Aorta (tissue), 5 donors: Measurements from ENCODE around the gene GPX6. TPM values are rescaled to one million over a fixed set of nuclear protein-coding genes. Genes with fewer than 3 reads are reported as not detected.
"Not testable (repeated sequence)": the region's sequence is repeated elsewhere in the genome, so short reads cannot be mapped to it uniquely, and the experiment has no call there.

Experiments used
- ATAC-seq: fragments of 200-7000 bp; cut with Tn5 transposase; one replicate; pipeline ENCODE4 v1.9.1; 2022; ENCODE audit warnings: moderate library complexity; ENCODE audit not compliant: low FRiP score
- DNase-seq, 2 donors: peaks; one replicate each; pipeline ENCODE4 v3.0.0-alpha.2; 2020
- H3K27ac ChIP-seq, 2 donors: one replicate each; pipeline ENCODE4 v1.5.1; 2013; ENCODE audit warnings: low read length in 2 of 2, mild to moderate bottlenecking in 2 of 2, moderate library complexity in 2 of 2, control low read depth in 1 of 2, inconsistent platforms in 1 of 2, low read depth in 1 of 2
- H3K27me3 ChIP-seq, 2 donors: one replicate each; pipeline ENCODE4 v1.6.1; 2013; ENCODE audit warnings: control low read depth in 1 of 2, low read length in 1 of 2, mild to moderate bottlenecking in 1 of 2, moderate library complexity in 1 of 2; ENCODE audit not compliant: insufficient read depth in 2 of 2, control insufficient read depth in 1 of 2
- H3K36me3 ChIP-seq, 2 donors: one replicate each; pipeline ENCODE4 v1.6.1; 2013; ENCODE audit warnings: control low read depth in 1 of 2, low read length in 1 of 2, mild to moderate bottlenecking in 1 of 2; ENCODE audit not compliant: insufficient read depth in 2 of 2, control insufficient read depth in 1 of 2
- H3K4me1 ChIP-seq, 2 donors: one replicate each; pipeline ENCODE4 v1.6.1; 2013; ENCODE audit warnings: low read length in 2 of 2, control low read depth in 1 of 2, mild to moderate bottlenecking in 1 of 2, moderate library complexity in 1 of 2; ENCODE audit not compliant: insufficient read depth in 2 of 2, control insufficient read depth in 1 of 2
- H3K4me3 ChIP-seq, 2 donors: one replicate each; pipeline ENCODE4 v1.5.1; 2013; ENCODE audit warnings: low read length in 2 of 2, control low read depth in 1 of 2, mild to moderate bottlenecking in 1 of 2
- H3K9me3 ChIP-seq: one replicate; pipeline ENCODE4 v1.6.1; 2013; ENCODE audit warnings: mild to moderate bottlenecking, low read length; ENCODE audit not compliant: control insufficient read depth
- WGBS, 2 donors: extraction: QIAGEN DNeasy Blood & Tissue Kit; methylation state at CpG; one replicate each; pipeline ENCODE4 v1.1.7; 2013; 5-methylcytosine and 5-hydroxymethylcytosine counted together
- intact Hi-C, 2 donors: fragments of 100-400 bp; cut with DNase I; formaldehyde crosslinking; loops; one replicate each; pipeline versions ENCODE4 v1.14.2 to v1.15.0; 2022
- polyA plus RNA-seq, 2 donors: library from polyadenylated mRNA; stranded (reverse); fragments of 200-250 nt; gene quantifications; one replicate each; pipeline ENCODE4 v1.2.3, GENCODE V29; 2013
- total RNA-seq, 2 donors: library from RNA; stranded (reverse); fragmentation: NEBNext Ultra II Directional; extraction: Animal tissue kit (Norgen Biotek cat#: 25700); gene quantifications; one replicate each; pipeline ENCODE4 v1.2.1, GENCODE V29; 2021
- donor health status: healthy with polysubstance abuse.
- donor health status: Bipolar disorder and iron deficiency.
- donor health status: DM: no; HTN: no; CAD: no.
- donor health status: DM: no; HTN: no; CAD: no.
- donor health status: DM: yes; HTN: yes; CAD: no.

The GPX6 gene
- total and polyA plus RNA-seq, 4 donors, result not detected

DNA sequence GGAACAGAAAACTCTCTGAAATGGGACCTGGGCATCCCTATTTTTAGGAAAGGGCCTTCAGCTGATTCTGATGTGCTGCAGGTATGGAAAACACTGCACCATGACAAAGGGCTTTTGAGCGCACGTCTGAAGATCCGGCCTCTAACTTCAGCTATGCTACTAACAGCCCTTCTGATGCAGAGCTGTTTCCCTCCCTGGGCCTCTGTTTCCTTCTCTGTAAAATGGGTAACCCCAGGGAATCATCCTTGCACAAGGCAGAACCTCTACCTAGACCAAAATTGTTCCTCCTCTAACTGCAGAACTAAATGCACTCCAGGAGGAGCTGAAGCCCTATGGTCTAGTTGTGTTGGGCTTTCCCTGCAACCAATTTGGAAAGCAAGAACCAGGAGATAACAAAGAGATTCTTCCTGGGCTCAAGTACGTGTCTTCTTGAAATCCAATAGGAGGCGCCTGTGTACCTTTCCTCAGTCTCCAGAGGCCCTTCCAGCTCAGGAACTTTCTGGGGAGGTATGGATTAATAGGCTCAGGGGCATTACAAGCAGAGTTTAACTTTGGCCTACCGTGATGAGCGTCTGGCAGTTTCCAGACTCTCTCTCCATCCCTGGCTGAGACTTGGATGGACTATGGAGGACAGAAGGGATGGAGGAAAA is 16.0 kb upstream of the GPX6 start:
- Histone ChIP-seq H3K4me3 (no peak overlapping the region), H3K27me3 (no peaks in the 10 kb centered on the region), H3K4me1 (no peaks in the 10 kb centered on the region), H3K9me3 (peaks cover 5% of the 10 kb centered on the region), H3K27ac (no peak overlapping the region), H3K36me3 (no peaks in the 10 kb centered on the region)
- ATAC-seq (no peak), DNase-seq (no peak)
- intact Hi-C loops, result no loop called here
- 60 to 65% methylated on average over 7 of the region's 7 CpGs for WGBS, 2 donors

GRCh38 chr6:28530777-28531176 is 15.2 kb upstream of the GPX6 start:
- DNase-seq, result no peak
- no peak overlapping the region for H3K4me3 ChIP-seq
- WGBS, 2 donors, result 3% methylated on average over 1 of the region's 1 CpG
- H3K4me1 ChIP-seq, result no peaks in the 10 kb centered on the region
- no peak for ATAC-seq
- H3K9me3 ChIP-seq, result peaks cover 3% of the 10 kb centered on the region
- no peak overlapping the region for H3K27ac ChIP-seq
- intact Hi-C loops, result no loop called here
- no peaks in the 10 kb centered on the region for H3K27me3 ChIP-seq
- H3K36me3 ChIP-seq, result no peaks in the 10 kb centered on the region

DNA sequence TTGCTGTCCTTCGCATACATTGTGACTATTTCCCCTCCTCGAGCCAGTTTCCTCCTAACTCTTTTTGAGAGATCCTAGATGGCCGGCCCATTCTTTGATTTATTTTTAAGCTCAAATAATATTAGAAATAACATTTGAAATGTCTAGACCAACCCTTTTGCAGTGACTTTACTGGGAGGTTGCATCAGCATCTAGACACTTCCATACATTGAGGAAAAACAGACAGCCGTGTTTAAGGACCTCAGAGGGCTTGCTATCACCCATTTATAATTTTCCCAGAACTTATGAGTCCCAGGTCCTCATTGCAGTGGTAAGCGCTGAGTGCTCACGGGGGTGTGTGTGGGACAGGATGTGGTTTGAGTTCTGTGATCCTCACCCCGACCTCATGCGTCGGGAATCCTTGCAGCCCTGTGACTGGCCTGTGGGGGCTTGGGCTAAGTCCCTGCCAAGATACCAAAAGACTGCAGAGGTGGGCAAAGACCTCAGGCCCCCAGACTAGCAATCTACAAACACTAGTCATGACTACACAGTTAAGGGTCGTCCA is 10.0 kb upstream of the GPX6 start, which contains the start of gene GPX5:
TSS of gene GPX5 (plus strand) at position 386 of the 544 bp plus-strand sequence. CDS start at position 519, 133 bp downstream.
- DNase-seq (no peak), ATAC-seq (no peak)
- intact Hi-C loops, result no loop called here
- Histone ChIP-seq H3K4me3 (no peak within 1 kb of the TSS), H3K27me3 (no peaks in the 10 kb centered on the region), H3K36me3 (no peaks in the 10 kb centered on the region), H3K4me1 (no peaks in the 10 kb centered on the region), H3K27ac (no peak within 1 kb of the TSS), H3K9me3 (no peaks in the 10 kb centered on the region)
- WGBS, 2 donors, result 38 to 45% methylated on average over 10 of the region's 10 CpGs

- intact Hi-C loops, result no loop called here
- no peak for ATAC-seq
- no peak for DNase-seq
- no peaks in the 10 kb centered on the region for H3K36me3 ChIP-seq
- H3K4me1 ChIP-seq, result no peaks in the 10 kb centered on the region
- H3K9me3 ChIP-seq, result no peaks in the 10 kb centered on the region
- no peaks in the 10 kb centered on the region for H3K27me3 ChIP-seq
- no peak overlapping the region for H3K27ac ChIP-seq
- no peak overlapping the region for H3K4me3 ChIP-seq
- 19 to 25% methylated on average over 3 of the region's 3 CpGs for WGBS, 2 donors
Measured at GRCh38 chr6:28523241-28523622, 7.6 kb upstream of the GPX6 start.

DNA sequence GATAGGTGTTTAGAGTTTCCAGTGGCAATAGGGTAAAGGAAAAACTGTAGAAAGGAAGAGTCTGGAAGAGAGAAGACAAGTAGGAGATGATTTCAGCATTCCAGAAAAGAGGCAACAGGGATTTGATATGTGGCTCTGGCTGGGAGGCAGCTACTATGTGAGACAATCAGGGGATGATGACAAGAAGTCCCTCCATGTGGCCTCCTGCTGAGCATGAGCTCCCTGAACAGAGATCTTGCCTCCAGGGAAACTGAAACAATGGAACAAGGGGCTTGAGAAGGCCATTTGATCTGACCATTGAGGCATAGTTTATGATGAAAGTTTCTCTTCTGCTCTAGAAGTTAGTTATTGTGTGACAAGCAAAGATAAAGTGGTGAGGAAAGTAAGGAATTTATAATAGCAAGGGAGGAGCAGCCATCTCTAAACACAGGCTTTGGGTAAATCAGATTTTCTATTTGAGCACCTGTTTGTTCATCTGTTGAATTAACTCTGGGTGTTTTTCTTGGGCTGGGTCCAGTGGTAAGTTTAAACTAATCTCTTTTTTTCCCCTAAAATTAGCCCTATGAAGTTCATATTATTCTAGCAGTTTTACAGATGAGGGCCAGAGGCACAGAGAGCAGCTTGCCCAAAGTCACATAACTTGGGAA is 7.1 kb upstream of the GPX6 start:
- H3K4me3 ChIP-seq, result no peak overlapping the region
- H3K27ac ChIP-seq, result no peak overlapping the region
- DNase-seq, result no peak
- intact Hi-C loops, result no loop called here
- no peaks in the 10 kb centered on the region for H3K4me1 ChIP-seq
- ATAC-seq, result no peak
- no peaks in the 10 kb centered on the region for H3K36me3 ChIP-seq
- no peaks in the 10 kb centered on the region for H3K9me3 ChIP-seq
- no peaks in the 10 kb centered on the region for H3K27me3 ChIP-seq

DNA sequence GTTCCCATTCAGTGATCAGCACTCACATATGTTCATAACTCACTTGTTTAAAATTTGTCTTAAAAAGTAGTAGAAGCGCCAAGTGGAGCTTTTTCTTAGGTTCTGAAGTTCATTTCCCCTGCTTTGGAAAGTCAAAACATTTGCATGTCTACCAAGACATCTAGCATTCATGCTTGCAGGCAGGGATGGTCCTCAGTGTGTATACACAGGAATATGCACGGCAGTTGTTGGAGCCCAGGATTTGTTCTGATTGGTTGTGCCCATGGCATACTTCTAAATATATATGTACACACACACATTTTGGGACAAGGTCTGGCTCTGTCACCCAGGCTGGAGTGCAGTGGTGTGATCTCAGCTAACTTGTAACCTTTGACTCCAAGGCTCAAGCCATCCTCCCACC is 2.4 kb upstream of the GPX6 start:
- Histone ChIP-seq H3K36me3 (no peaks in the 10 kb centered on the region), H3K27me3 (no peaks in the 10 kb centered on the region), H3K4me1 (no peaks in the 10 kb centered on the region), H3K27ac (no peak overlapping the region), H3K4me3 (no peak overlapping the region), H3K9me3 (no peaks in the 10 kb centered on the region)
- WGBS, 2 donors, result 71 to 73% methylated on average over 2 of the region's 2 CpGs
- intact Hi-C loops, result no loop called here
- no peak for ATAC-seq
- no peak for DNase-seq

DNA sequence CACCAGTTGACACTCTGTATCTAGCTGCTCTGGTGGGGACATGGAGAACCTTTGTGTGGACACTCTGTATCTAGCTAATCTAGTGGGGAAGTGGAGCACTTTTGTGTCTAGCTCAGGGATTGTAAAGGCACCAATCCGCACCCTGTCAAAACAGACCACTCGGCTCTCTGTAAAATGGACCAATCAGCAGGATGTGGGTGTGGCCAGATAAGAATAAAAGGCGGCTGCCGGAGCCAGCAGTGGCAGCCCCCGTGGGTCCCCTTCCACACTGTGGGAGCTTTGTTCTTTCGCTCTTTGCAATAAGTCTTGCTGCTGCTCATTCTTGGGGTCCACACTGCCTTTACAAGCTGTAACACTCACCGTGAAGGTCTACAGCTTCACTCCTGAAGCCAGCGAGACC is 3.2 kb downstream of the GPX6 start:
- H3K9me3 ChIP-seq, H3K4me1 ChIP-seq, H3K27ac ChIP-seq, intact Hi-C loops, H3K27me3 ChIP-seq, ATAC-seq, DNase-seq, H3K4me3 ChIP-seq, H3K36me3 ChIP-seq: not testable (repeated sequence)
- WGBS, 2 donors, result 87 to 92% methylated on average over 8 of the region's 8 CpGs

GRCh38 chr6:28511628-28512300 is 3.8 kb downstream of the GPX6 start:
- Histone ChIP-seq H3K9me3 (no peaks in the 10 kb centered on the region), H3K4me1 (no peaks in the 10 kb centered on the region), H3K36me3 (no peaks in the 10 kb centered on the region), H3K4me3 (no peak overlapping the region), H3K27ac (no peak overlapping the region), H3K27me3 (no peaks in the 10 kb centered on the region)
- ATAC-seq (no peak), DNase-seq (no peak)
- intact Hi-C loops, result no loop called here
- 93 to 95% methylated on average over 50 to 51 of the region's 51 CpGs for WGBS, 2 donors
